ENCODE data around the gene ATP8B3.

GRCh38 chr19:1767464-1767933, 44.6 kb downstream of the ATP8B3 start:
- no peak for TF ChIP-seq POLR2A (IDR thresholded peaks at IDR 0.05)
- peak; percentile 81 to 98 (median 91) for TF ChIP-seq CTCF (IDR thresholded peaks at IDR 0.05)
